ENCODE measurements around the gene TMEM154.

GRCh38 chr4:152709675-152710438, 30.1 kb upstream of the TMEM154 start:
- no peak for TF ChIP-seq EZH2 (IDR thresholded peaks at IDR 0.05; ENCODE audit: low read length)
- no peak for TF ChIP-seq CTCF (optimal IDR thresholded peaks at IDR 0.05 in 1 of 3, IDR thresholded peaks at IDR 0.05 in 1 of 3, conservative IDR thresholded peaks at IDR 0.05 in 1 of 3; ENCODE audit: extremely low read depth in 1 of 3, insufficient read depth in 2 of 3, low read length in 3 of 3)
